ENCODE data around the gene GFER. TPM values are rescaled to one million over a fixed set of nuclear protein-coding genes. Genes with fewer than 3 reads are reported as not detected.

Gene GFER
- total RNA-seq, 4 donors from 2014 or later: 12.8 to 45.6 (median 25.1) TPM

DNA sequence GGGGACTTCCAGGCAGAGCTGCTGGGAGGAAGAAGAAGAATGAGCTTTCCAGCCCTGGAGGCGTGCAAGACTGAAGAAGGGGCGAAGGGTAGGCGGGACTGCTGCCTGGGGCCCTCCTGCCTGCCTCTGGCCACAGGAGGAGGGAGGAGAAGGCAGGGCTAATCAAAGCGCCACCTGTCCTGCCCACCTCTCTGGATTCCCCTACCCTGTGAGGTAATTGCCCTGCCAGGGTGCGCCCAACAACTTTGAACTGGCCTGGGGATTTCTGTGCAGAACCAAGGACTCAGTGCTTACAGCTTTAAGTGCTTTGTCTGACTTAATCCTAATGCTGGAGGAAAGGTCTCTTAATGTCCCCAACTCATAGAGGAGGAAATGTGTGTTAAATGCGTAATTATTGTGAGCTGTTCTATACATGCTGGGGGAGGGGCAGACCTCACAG is 2.6 kb upstream of the GFER start, which contains the start of gene NOXO1:
NOXO1 (minus strand) TSS at position 72 of the 439 bp plus-strand sequence. CDS start 290 bp downstream, outside the sequence.
- no peak within 1 kb of the TSS for H3K27ac ChIP-seq
- WGBS, 2 donors (ENCODE audit: low coverage in 1 of 2): 29 to 40% methylated on average over 1 to 5 of the region's 6 CpGs
- TF ChIP-seq EP300 (IDR thresholded peaks at IDR 0.05) (no peak), POLR2A (IDR thresholded peaks at IDR 0.05) (no peak), POLR2AphosphoS5 (IDR thresholded peaks at IDR 0.05) (no peak)
- TF ChIP-seq, protein P1, sequence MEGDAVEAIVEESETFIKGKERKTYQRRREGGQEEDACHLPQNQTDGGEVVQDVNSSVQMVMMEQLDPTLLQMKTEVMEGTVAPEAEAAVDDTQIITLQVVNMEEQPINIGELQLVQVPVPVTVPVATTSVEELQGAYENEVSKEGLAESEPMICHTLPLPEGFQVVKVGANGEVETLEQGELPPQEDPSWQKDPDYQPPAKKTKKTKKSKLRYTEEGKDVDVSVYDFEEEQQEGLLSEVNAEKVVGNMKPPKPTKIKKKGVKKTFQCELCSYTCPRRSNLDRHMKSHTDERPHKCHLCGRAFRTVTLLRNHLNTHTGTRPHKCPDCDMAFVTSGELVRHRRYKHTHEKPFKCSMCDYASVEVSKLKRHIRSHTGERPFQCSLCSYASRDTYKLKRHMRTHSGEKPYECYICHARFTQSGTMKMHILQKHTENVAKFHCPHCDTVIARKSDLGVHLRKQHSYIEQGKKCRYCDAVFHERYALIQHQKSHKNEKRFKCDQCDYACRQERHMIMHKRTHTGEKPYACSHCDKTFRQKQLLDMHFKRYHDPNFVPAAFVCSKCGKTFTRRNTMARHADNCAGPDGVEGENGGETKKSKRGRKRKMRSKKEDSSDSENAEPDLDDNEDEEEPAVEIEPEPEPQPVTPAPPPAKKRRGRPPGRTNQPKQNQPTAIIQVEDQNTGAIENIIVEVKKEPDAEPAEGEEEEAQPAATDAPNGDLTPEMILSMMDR (IDR thresholded peaks at IDR 0.05): no peak
- no peak for ATAC-seq
- H3K4me1 ChIP-seq: peaks cover 0 to 48% (median 11%) of the 10 kb centered on the region in 3 donors
- peaks cover 0 to 41% of the 10 kb centered on the region in 2 donors for H3K36me3 ChIP-seq
- H3K27me3 ChIP-seq: peaks cover 69% of the 10 kb centered on the region
- no peak within 1 kb of the TSS for H3K4me3 ChIP-seq
- H3K9me3 ChIP-seq: no peaks in the 10 kb centered on the region

DNA sequence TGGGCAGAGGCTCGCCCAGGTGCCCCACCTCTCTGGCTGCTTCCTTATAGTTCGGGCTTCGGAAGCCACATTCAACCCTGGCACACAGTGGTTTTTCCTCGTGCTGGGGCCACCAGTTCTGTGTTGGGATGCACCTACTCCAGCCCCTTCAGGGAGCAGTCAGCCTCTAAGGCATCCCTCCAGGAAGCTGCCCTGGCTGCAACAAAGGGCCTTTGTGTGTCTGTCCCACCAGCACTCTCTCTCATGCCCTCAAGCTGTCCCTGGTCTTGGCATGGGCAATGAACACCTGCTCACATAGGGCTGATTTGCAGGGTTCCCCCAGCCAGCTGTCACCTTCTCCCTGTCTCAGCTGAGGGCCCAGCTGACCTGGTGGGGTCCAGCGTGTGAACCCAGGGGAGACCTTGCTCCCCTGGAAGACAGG is 2.0 kb upstream of the GFER start:
- WGBS, 2 donors (ENCODE audit: low coverage in 1 of 2): 57% methylated on average over 1 of the region's 5 CpGs; no CpG with 5 or more reads in 1 of the 2 donors
- Histone ChIP-seq H3K4me1 (peaks cover 0 to 48% (median 11%) of the 10 kb centered on the region in 3 donors), H3K9me3 (no peaks in the 10 kb centered on the region), H3K27me3 (peaks cover 63% of the 10 kb centered on the region), H3K4me3 (no peak overlapping the region), H3K27ac (no peak overlapping the region), H3K36me3 (peaks cover 0 to 41% of the 10 kb centered on the region in 2 donors)
- ATAC-seq: no peak
- TF ChIP-seq EP300 (IDR thresholded peaks at IDR 0.05) (no peak), POLR2A (IDR thresholded peaks at IDR 0.05) (no peak), POLR2AphosphoS5 (IDR thresholded peaks at IDR 0.05) (no peak)
- TF ChIP-seq, protein P1 (IDR thresholded peaks at IDR 0.05): no peak

DNA sequence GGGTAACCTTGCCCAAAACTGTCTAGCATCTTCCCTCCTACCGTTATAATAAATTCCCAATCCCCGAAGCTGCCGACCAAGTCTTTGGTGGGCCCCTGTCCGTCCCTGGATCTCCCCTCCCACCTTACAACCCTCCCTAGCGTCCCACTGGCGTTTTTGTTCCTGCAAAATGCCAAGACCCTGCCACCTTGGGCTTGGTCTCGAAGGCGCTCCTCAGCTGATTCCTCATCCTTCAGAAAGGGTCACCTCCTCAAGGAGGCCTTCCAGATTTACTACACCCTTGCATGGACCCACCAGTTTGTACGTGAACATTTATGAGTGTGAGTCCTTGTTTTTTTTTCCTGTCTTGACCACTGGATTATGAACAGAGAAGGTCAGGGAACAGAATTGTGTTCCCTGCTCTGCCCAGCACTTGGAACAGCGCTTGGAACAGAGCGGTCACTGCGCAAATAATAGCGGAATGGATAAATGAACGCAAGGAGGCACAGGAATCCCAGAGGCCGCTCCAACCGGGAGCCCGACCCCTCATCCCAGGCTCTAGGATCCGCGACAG is 926 bp upstream of the GFER start:
- ATAC-seq: no peak
- TF ChIP-seq EP300 (IDR thresholded peaks at IDR 0.05) (no peak), POLR2AphosphoS5 (IDR thresholded peaks at IDR 0.05) (no peak), POLR2A (IDR thresholded peaks at IDR 0.05) (no peak)
- TF ChIP-seq, protein P1 (IDR thresholded peaks at IDR 0.05): peak in 1 of 4 experiments; percentile 4
- 31 to 47% methylated on average over 2 to 12 of the region's 19 CpGs for WGBS, 2 donors (ENCODE audit: low coverage in 1 of 2)

DNA sequence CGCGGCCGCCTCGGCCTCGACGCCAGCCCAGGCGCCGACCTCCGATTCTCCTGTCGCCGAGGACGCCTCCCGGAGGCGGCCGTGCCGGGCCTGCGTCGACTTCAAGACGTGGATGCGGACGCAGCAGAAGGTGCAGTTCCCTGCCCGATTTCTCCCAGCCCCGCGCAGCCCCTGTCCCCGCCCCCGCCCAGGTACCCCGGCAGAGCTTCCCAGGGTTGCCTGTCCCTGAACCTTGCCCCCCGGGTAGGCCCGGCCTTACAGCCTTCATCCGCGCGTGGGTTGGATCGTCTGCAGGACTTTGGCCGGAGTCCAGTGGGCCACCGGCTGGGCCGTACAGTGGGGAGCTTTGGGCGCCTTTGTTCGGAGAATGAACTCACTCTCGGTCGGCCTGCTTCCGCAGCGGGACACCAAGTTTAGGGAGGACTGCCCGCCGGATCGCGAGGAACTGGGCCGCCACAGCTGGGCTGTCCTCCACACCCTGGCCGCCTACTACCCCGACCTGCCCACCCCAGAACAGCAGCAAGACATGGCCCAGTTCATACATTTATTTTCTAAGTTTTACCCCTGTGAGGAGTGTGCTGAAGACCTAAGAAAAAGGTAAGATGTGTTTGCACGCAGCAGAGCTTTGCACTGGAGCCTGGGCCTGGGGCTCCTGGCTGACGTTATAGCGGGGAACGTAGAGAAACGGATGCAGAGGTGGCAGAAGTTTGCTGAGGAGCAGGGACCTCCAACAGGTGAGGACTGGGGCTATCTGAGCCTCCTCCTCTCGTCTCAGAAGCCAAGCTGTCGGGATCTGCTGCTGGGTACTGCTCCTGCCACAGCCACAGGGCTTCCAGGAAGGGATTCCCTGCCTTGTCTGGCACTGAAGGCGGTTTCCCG is 593 bp downstream of the GFER start:
- Histone ChIP-seq H3K4me3 (peak overlapping the region; percentile 74 to 92), H3K27me3 (peaks cover 55% of the 10 kb centered on the region), H3K27ac (peak overlapping the region; percentile 7 to 85 (median 80)), H3K9me3 (no peaks in the 10 kb centered on the region), H3K4me1 (peaks cover 0 to 43% (median 11%) of the 10 kb centered on the region in 3 donors), H3K36me3 (peaks cover 0 to 25% of the 10 kb centered on the region in 2 donors)
- WGBS, 2 donors (ENCODE audit: low coverage in 1 of 2): 43 to 58% methylated on average over 5 to 9 of the region's 58 CpGs
- no peak for TF ChIP-seq EP300 (IDR thresholded peaks at IDR 0.05)
- no peak for TF ChIP-seq POLR2AphosphoS5 (IDR thresholded peaks at IDR 0.05)
- TF ChIP-seq, protein P1 (IDR thresholded peaks at IDR 0.05): no peak
- no peak for TF ChIP-seq POLR2A (IDR thresholded peaks at IDR 0.05)
- ATAC-seq: peak; percentile 3

More for the DNA sequence above, 926 bp upstream of the GFER start:
- Histone ChIP-seq H3K9me3 (no peaks in the 10 kb centered on the region), H3K4me3 (peak overlapping the region; percentile 74 to 92), H3K4me1 (peaks cover 0 to 48% (median 11%) of the 10 kb centered on the region in 3 donors), H3K27me3 (peaks cover 55% of the 10 kb centered on the region), H3K36me3 (peaks cover 0 to 36% of the 10 kb centered on the region in 2 donors), H3K27ac (peak overlapping the region in 3 of 4 donors; percentile 79 to 85 (median 81))

All from gastroesophageal sphincter (tissue), 4 donors.